Caco-2 (cell line): ENCODE measurements around the gene EVL. TPM values are rescaled to one million over a fixed set of nuclear protein-coding genes. Genes with fewer than 3 reads are reported as not detected.

Source experiments
- BruUV-seq: library from RNA; stranded (reverse); fragments of 400-500 nt; replicated peaks from 2 replicates; lab custom pipeline; 2021; lab: Mats Ljungman, UMichigan
- CTCF ChIA-PET: fragments of 300-600 bp; sonication (Branson Sonifier 250); formaldehyde crosslinking; loops from one replicate; lab custom pipeline; 2022; ENCODE audit warnings: antibody characterized with exemption; lab: Charles Lee
- POLR2A ChIA-PET: fragments of 300-600 bp; sonication (Branson Sonifier 250); formaldehyde crosslinking; loops from one replicate; lab custom pipeline; 2022; ENCODE audit warnings: antibody characterized with exemption; lab: Charles Lee
- DNase-seq, 2 experiments: peaks; one replicate each; pipeline versions ENCODE4 v3.0.0 to v3.0.0-alpha.2; 2020 to 2022
- H3K27me3 ChIP-seq: replicated peaks from 2 replicates; pipeline ENCODE4 v1.6.0; 2011; ENCODE audit warnings: low read length; ENCODE audit not compliant: control insufficient read depth, insufficient read depth
- H3K36me3 ChIP-seq: 2 replicates; pipeline ENCODE4 v1.5.1; 2011; ENCODE audit warnings: low read length; ENCODE audit not compliant: control insufficient read depth, insufficient read depth
- H3K4me1 ChIP-seq: fragments of 250-450 bp; sonication (Bioruptor Pico); 2 replicates; pipeline ENCODE4 v1.5.1; 2020; ENCODE audit warnings: mild to moderate bottlenecking
- H3K4me3 ChIP-seq: 2 replicates; pipeline ENCODE4 v1.5.1; 2011; ENCODE audit warnings: low read depth, mild to moderate bottlenecking, control low read depth, low read length
- H3K9me3 ChIP-seq: fragments of 250-450 bp; sonication (Bioruptor Pico); 2 replicates; pipeline ENCODE4 v1.5.1; 2020; ENCODE audit warnings: mild to moderate bottlenecking, moderate library complexity
- H3K27ac Mint-ChIP-seq: one replicate; pipeline ENCODE4 v1.8.0; 2022; ENCODE audit warnings: mixed read lengths; ENCODE audit not compliant: unreplicated experiment
- H3K27me3 Mint-ChIP-seq: one replicate; pipeline ENCODE4 v1.8.0; 2022; ENCODE audit warnings: mixed read lengths; ENCODE audit not compliant: insufficient read depth, unreplicated experiment
- H3K36me3 Mint-ChIP-seq: one replicate; pipeline ENCODE4 v1.8.0; 2022; ENCODE audit warnings: mild to moderate bottlenecking, mixed read lengths; ENCODE audit not compliant: insufficient read depth, unreplicated experiment
- H3K4me1 Mint-ChIP-seq: one replicate; pipeline ENCODE4 v1.8.0; 2022; ENCODE audit warnings: low read depth, mixed read lengths; ENCODE audit not compliant: unreplicated experiment
- H3K4me3 Mint-ChIP-seq: one replicate; pipeline ENCODE4 v1.8.0; 2022; ENCODE audit warnings: mild to moderate bottlenecking, moderate library complexity, mixed read lengths; ENCODE audit not compliant: unreplicated experiment
- H3K9me3 Mint-ChIP-seq: one replicate; pipeline ENCODE4 v1.8.0; 2022; ENCODE audit warnings: mixed read lengths; ENCODE audit not compliant: unreplicated experiment
- CTCF ChIP-seq, 2 experiments: fragments of 200-600 bp in 1 of 2; IDR thresholded peaks; 1 replicate in 1 of 2; 2 replicates in 1 of 2; pipeline versions ENCODE4 v1.5.1 to v1.8.0; 2011 to 2022; ENCODE audit warnings: antibody characterized with exemption in 1 of 2, control low read depth in 1 of 2, inconsistent platforms in 1 of 2, low read depth in 1 of 2, low read length in 1 of 2, mild to moderate bottlenecking in 1 of 2, moderate library complexity in 1 of 2; ENCODE audit not compliant: insufficient read depth in 1 of 2, severe bottlenecking in 1 of 2, unreplicated experiment in 1 of 2
- intact Hi-C: fragments of 100-400 bp; cut with micrococcal nuclease; formaldehyde crosslinking; loops from one replicate; pipeline ENCODE4 v1.10.0; 2022; ENCODE audit not compliant: unreplicated experiment
- total RNA-seq: library from RNA; stranded (reverse); gene quantifications from 2 replicates; pipeline ENCODE4 v1.2.3, GENCODE V29; 2022

The EVL gene
- total RNA-seq, 1 experiment from 2014 or later = 14.2 TPM

- H3K27ac Mint-ChIP-seq = no peak overlapping the region
- Histone ChIP-seq H3K36me3 (no peaks in the 10 kb centered on the region), H3K27me3 (no peaks in the 10 kb centered on the region), H3K9me3 (no peaks in the 10 kb centered on the region), H3K4me3 (no peak overlapping the region), H3K4me1 (no peaks in the 10 kb centered on the region)
- no peaks in the 10 kb centered on the region for H3K27me3 Mint-ChIP-seq
- DNase-seq = no peak
- no peaks in the 10 kb centered on the region for H3K36me3 Mint-ChIP-seq
- BruUV-seq = no TSS peak
- intact Hi-C loops = loop anchor here (1.0 kb wide), 1 partner anchor 32 kb away; no protein-coding TSS in a partner anchor
- no peak for TF ChIP-seq CTCF (IDR thresholded peaks at IDR 0.05; ENCODE audit: insufficient read depth in 1 of 2, low read depth in 1 of 2, low read length in 1 of 2, severe bottlenecking in 1 of 2, unreplicated experiment in 1 of 2)
- no peaks in the 10 kb centered on the region for H3K4me1 Mint-ChIP-seq
- H3K9me3 Mint-ChIP-seq = no peaks in the 10 kb centered on the region
- POLR2A ChIA-PET = no interaction called here
- CTCF ChIA-PET = no interaction called here
- H3K4me3 Mint-ChIP-seq = no peak overlapping the region
Observed at GRCh38 chr14:100076606-100077005, 11.4 kb downstream of the EVL start.

GRCh38 chr14:100077441-100077840 is 12.2 kb downstream of the EVL start:
- H3K4me1 Mint-ChIP-seq = no peaks in the 10 kb centered on the region
- no peaks in the 10 kb centered on the region for H3K9me3 Mint-ChIP-seq
- Histone ChIP-seq H3K9me3 (no peaks in the 10 kb centered on the region), H3K27me3 (no peaks in the 10 kb centered on the region), H3K4me3 (no peak overlapping the region), H3K36me3 (no peaks in the 10 kb centered on the region), H3K4me1 (no peaks in the 10 kb centered on the region)
- intact Hi-C loops = no loop called here
- TF ChIP-seq CTCF (IDR thresholded peaks at IDR 0.05; ENCODE audit: insufficient read depth in 1 of 2, low read depth in 1 of 2, low read length in 1 of 2, severe bottlenecking in 1 of 2, unreplicated experiment in 1 of 2) = no peak
- DNase-seq = no peak
- H3K4me3 Mint-ChIP-seq = no peak overlapping the region
- POLR2A ChIA-PET = no interaction called here
- no TSS peak for BruUV-seq
- no peaks in the 10 kb centered on the region for H3K36me3 Mint-ChIP-seq
- no peaks in the 10 kb centered on the region for H3K27me3 Mint-ChIP-seq
- no peak overlapping the region for H3K27ac Mint-ChIP-seq
- CTCF ChIA-PET = no interaction called here

GRCh38 chr14:100078216-100078803 is 13.1 kb downstream of the EVL start:
- ChIA-PET CTCF (interaction anchor here (1.0 kb wide), 1 partner anchor 30 kb away, joined by 3 read pairs; no protein-coding TSS in a partner anchor), POLR2A (no interaction called here)
- H3K27me3 Mint-ChIP-seq = no peaks in the 10 kb centered on the region
- TF ChIP-seq CTCF (IDR thresholded peaks at IDR 0.05; ENCODE audit: insufficient read depth in 1 of 2, low read depth in 1 of 2, low read length in 1 of 2, severe bottlenecking in 1 of 2, unreplicated experiment in 1 of 2) = no peak
- intact Hi-C loops = no loop called here
- Histone ChIP-seq H3K4me1 (no peaks in the 10 kb centered on the region), H3K27me3 (no peaks in the 10 kb centered on the region), H3K36me3 (no peaks in the 10 kb centered on the region), H3K9me3 (no peaks in the 10 kb centered on the region), H3K4me3 (no peak overlapping the region)
- no peak for DNase-seq
- H3K4me3 Mint-ChIP-seq = no peak overlapping the region
- H3K9me3 Mint-ChIP-seq = no peaks in the 10 kb centered on the region
- H3K4me1 Mint-ChIP-seq = no peaks in the 10 kb centered on the region
- no peak overlapping the region for H3K27ac Mint-ChIP-seq
- H3K36me3 Mint-ChIP-seq = no peaks in the 10 kb centered on the region
- BruUV-seq = no TSS peak
